H1 (cell line): ENCODE results near the gene SAMD4A. TPM values are rescaled to one million over a fixed set of nuclear protein-coding genes. Genes with fewer than 3 reads are reported as not detected.

Experiments
- EP300 ChIP-seq, 2 experiments: IDR thresholded peaks; 1 replicate in 1 of 2; 2 replicates in 1 of 2; pipeline ENCODE4 v1.6.1; 2011 to 2012; ENCODE audit warnings: low read depth in 2 of 2, low read length in 2 of 2, mild to moderate bottlenecking in 2 of 2, borderline replicate concordance in 1 of 2, inconsistent platforms in 1 of 2, moderate library complexity in 1 of 2
- polyA plus RNA-seq, 7 experiments: library from polyadenylated mRNA; depleted of rRNA in 3 of 7; stranded (reverse) in 5 of 7; unstranded in 2 of 7; fragments of >200 nt in 5 of 7; fragments of 200-250 nt in 2 of 7; gene quantifications; 1 replicate in 5 of 7; 2 replicates in 1 of 7; 4 replicates in 1 of 7; pipeline versions ENCODE4 v1.2.1 to v1.2.3, GENCODE V29; 2011 to 2013; ENCODE audit warnings: missing spikeins in 2 of 7, mixed read lengths in 2 of 7
- total RNA-seq: library from RNA; stranded (reverse); fragmentation: NEBNext Ultra II Directional; extraction: Animal tissue kit (Norgen Biotek cat#: 25700); gene quantifications from 2 replicates; pipeline ENCODE4 v1.2.1, GENCODE V29; 2021
- TF ChIP-seq, protein P1 (sequence below): IDR thresholded peaks from 2 replicates; pipeline ENCODE4 v1.6.1; 2012; ENCODE audit warnings: low read length, inconsistent platforms

The SAMD4A gene
- total and polyA plus RNA-seq, 2 of the 8 experiments (the other 6 are each of a cell fraction or from before 2014, with no cell fraction given), result 2.4 to 12.3 TPM

- TF ChIP-seq, protein P1, sequence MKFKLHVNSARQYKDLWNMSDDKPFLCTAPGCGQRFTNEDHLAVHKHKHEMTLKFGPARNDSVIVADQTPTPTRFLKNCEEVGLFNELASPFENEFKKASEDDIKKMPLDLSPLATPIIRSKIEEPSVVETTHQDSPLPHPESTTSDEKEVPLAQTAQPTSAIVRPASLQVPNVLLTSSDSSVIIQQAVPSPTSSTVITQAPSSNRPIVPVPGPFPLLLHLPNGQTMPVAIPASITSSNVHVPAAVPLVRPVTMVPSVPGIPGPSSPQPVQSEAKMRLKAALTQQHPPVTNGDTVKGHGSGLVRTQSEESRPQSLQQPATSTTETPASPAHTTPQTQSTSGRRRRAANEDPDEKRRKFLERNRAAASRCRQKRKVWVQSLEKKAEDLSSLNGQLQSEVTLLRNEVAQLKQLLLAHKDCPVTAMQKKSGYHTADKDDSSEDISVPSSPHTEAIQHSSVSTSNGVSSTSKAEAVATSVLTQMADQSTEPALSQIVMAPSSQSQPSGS, result peak; percentile 88
- peak in 1 of 2 experiments; percentile 27; a peak in 1 of 3 replicates for TF ChIP-seq EP300 (IDR thresholded peaks at IDR 0.05; ENCODE audit: borderline replicate concordance in 1 of 2, low read depth in 2 of 2, low read length in 2 of 2)
- TF ChIP-seq, all 59 proteins: peak for 8
Measured at GRCh38 chr14:54652188-54652587, 85.3 kb downstream of the SAMD4A start (continued).
